IMR-90 (cell line): ENCODE measurements around the gene EXOSC1. TPM values are rescaled to one million over a fixed set of nuclear protein-coding genes. Genes with fewer than 3 reads are reported as not detected.

Experiments used
- ATAC-seq: fragments of 200-7000 bp; cut with Tn5 transposase; 2 replicates; pipeline ENCODE4 v1.9.1; 2020; ENCODE audit warnings: low read depth, mild to moderate bottlenecking, moderate library complexity
- BruUV-seq: library from RNA; stranded (reverse); fragments of 400-500 nt; replicated peaks from 2 replicates; lab custom pipeline; 2021; lab: Mats Ljungman, UMichigan
- CTCF ChIA-PET: fragments of 300-600 bp; formaldehyde crosslinking; extraction: SDS; loops from one replicate; lab custom pipeline; 2021; ENCODE audit warnings: antibody characterized with exemption; lab: Yijun Ruan, JAX
- POLR2A ChIA-PET: fragments of 300-600 bp; sonication (Branson Sonifier 250); formaldehyde crosslinking; loops from one replicate; lab custom pipeline; 2022; ENCODE audit warnings: antibody characterized with exemption; ENCODE audit not compliant: unreplicated experiment; lab: Charles Lee
- DNase-seq: peaks from one replicate; pipeline ENCODE4 v3.0.0; 2013
- H2AFZ ChIP-seq: replicated peaks from 2 replicates; pipeline ENCODE3; 2013; ENCODE audit warnings: low read length, mild to moderate bottlenecking; ENCODE audit not compliant: poor library complexity
- H2AK5ac ChIP-seq: 2 replicates; pipeline ENCODE4 v1.6.1; 2013; ENCODE audit warnings: low read depth, low read length, inconsistent platforms
- H2AK9ac ChIP-seq: replicated peaks from 2 replicates; pipeline ENCODE3; 2013; ENCODE audit warnings: mild to moderate bottlenecking, low read depth, low read length, moderate library complexity; ENCODE audit not compliant: poor library complexity
- H2BK120ac ChIP-seq: 2 replicates; pipeline ENCODE4 v1.6.1; 2013; ENCODE audit warnings: low read depth, low read length, inconsistent platforms
- H2BK15ac ChIP-seq: 3 replicates; pipeline ENCODE4 v1.6.1; 2013; ENCODE audit warnings: low read depth, low read length, inconsistent platforms
- H2BK20ac ChIP-seq: 2 replicates; pipeline ENCODE4 v1.6.1; 2013; ENCODE audit warnings: low read depth, mild to moderate bottlenecking, inconsistent platforms, low read length, moderate library complexity
- H2BK5ac ChIP-seq: 2 replicates; pipeline ENCODE4 v1.6.1; 2013; ENCODE audit warnings: mild to moderate bottlenecking, low read depth, low read length, inconsistent platforms; ENCODE audit not compliant: poor library complexity, severe bottlenecking
- H3K14ac ChIP-seq: replicated peaks from 2 replicates; pipeline ENCODE4 v1.6.1; 2013; ENCODE audit warnings: low read depth, low read length, inconsistent platforms
- H3K18ac ChIP-seq: 2 replicates; pipeline ENCODE4 v1.6.1; 2013; ENCODE audit warnings: low read depth, low read length, control low read depth
- H3K23ac ChIP-seq: 2 replicates; pipeline ENCODE4 v1.6.1; 2013; ENCODE audit warnings: low read depth, low read length, inconsistent platforms
- H3K27ac ChIP-seq: 2 replicates; pipeline ENCODE4 v1.5.1; 2013; ENCODE audit warnings: mild to moderate bottlenecking, control low read depth, low read length; ENCODE audit not compliant: insufficient read depth
- H3K27me3 ChIP-seq: 2 replicates; pipeline ENCODE4 v1.6.1; 2013; ENCODE audit warnings: low read length; ENCODE audit not compliant: control insufficient read depth, insufficient read depth
- H3K36me3 ChIP-seq: 2 replicates; pipeline ENCODE4 v1.6.1; 2013; ENCODE audit warnings: low read length, mixed read lengths; ENCODE audit not compliant: control insufficient read depth, insufficient read depth
- H3K4ac ChIP-seq: 2 replicates; pipeline ENCODE4 v1.6.1; 2013; ENCODE audit warnings: low read depth, low read length, inconsistent platforms
- H3K4me1 ChIP-seq: 2 replicates; pipeline ENCODE4 v1.6.1; 2013; ENCODE audit warnings: low read length, mixed read lengths; ENCODE audit not compliant: control insufficient read depth, insufficient read depth
- H3K4me2 ChIP-seq: 2 replicates; pipeline ENCODE4 v1.6.1; 2013; ENCODE audit warnings: low read depth, mild to moderate bottlenecking, control low read depth, low read length, moderate library complexity
- H3K4me3 ChIP-seq: 2 replicates; pipeline ENCODE4 v1.5.1; 2013; ENCODE audit warnings: low read depth, mild to moderate bottlenecking, control low read depth, low read length, moderate library complexity; ENCODE audit not compliant: insufficient read depth
- H3K56ac ChIP-seq: 2 replicates; pipeline ENCODE4 v1.6.1; 2013; ENCODE audit warnings: low read length, inconsistent platforms; ENCODE audit not compliant: insufficient read depth; ENCODE audit errors: extremely low read depth
- H3K79me1 ChIP-seq, 2 experiments: 2 replicates each; pipeline ENCODE4 v1.6.1; 2013; ENCODE audit warnings: low read length in 2 of 2, inconsistent platforms in 1 of 2, low read depth in 1 of 2
- H3K9ac ChIP-seq: 2 replicates; pipeline ENCODE4 v1.6.1; 2013; ENCODE audit warnings: low read depth, low read length, control low read depth
- H3K9me1 ChIP-seq: 2 replicates; pipeline ENCODE4 v1.6.1; 2013; ENCODE audit warnings: low read length, inconsistent platforms; ENCODE audit not compliant: insufficient read depth
- H3K9me3 ChIP-seq: 2 replicates; pipeline ENCODE4 v1.6.1; 2013; ENCODE audit warnings: low read length; ENCODE audit not compliant: control insufficient read depth, insufficient read depth
- H4K20me1 ChIP-seq: 2 replicates; pipeline ENCODE4 v1.6.1; 2013; ENCODE audit warnings: low read length, inconsistent platforms; ENCODE audit not compliant: insufficient read depth
- H4K5ac ChIP-seq: 2 replicates; pipeline ENCODE4 v1.6.1; 2013; ENCODE audit warnings: mild to moderate bottlenecking, low read depth, low read length, control low read depth
- H4K8ac ChIP-seq, 2 experiments: 2 replicates each; pipeline ENCODE4 v1.6.1; 2013; ENCODE audit warnings: low read depth in 2 of 2, low read length in 2 of 2, control low read depth in 1 of 2, inconsistent platforms in 1 of 2
- H4K91ac ChIP-seq: 2 replicates; pipeline ENCODE4 v1.6.1; 2013; ENCODE audit warnings: low read depth, low read length, inconsistent platforms; ENCODE audit not compliant: insufficient read depth
- BHLHE40 ChIP-seq: fragments of 150-350 bp; IDR thresholded peaks from 2 replicates; pipeline ENCODE4 v1.6.1; 2016; ENCODE audit warnings: mild to moderate bottlenecking, low read depth, low read length
- CEBPB ChIP-seq: IDR thresholded peaks from 2 replicates; pipeline ENCODE4 v1.6.1; 2012; ENCODE audit warnings: low read depth, low read length, improper control_type of control experiment
- CHD1 ChIP-seq: IDR thresholded peaks from 2 replicates; pipeline ENCODE4 v1.6.1; 2012; ENCODE audit warnings: low read depth, low read length, improper control_type of control experiment
- CTCF ChIP-seq: conservative IDR thresholded peaks from 2 replicates; pipeline ENCODE4 v1.5.1; 2012; ENCODE audit warnings: mild to moderate bottlenecking, low read depth, low read length, improper control_type of control experiment
- ELK1 ChIP-seq: fragments of 150-350 bp; IDR thresholded peaks from 2 replicates; pipeline ENCODE4 v1.6.1; 2016; ENCODE audit warnings: low read depth, mild to moderate bottlenecking, low read length, moderate library complexity, borderline replicate concordance
- FOS ChIP-seq: fragments of 150-350 bp; IDR thresholded peaks from 2 replicates; pipeline ENCODE4 v1.6.1; 2016; ENCODE audit warnings: low read depth, low read length
- MAFK ChIP-seq: IDR thresholded peaks from 2 replicates; pipeline ENCODE4 v1.6.1; 2012; ENCODE audit warnings: low read depth, low read length, improper control_type of control experiment
- MXI1 ChIP-seq: IDR thresholded peaks from 2 replicates; pipeline ENCODE4 v1.6.1; 2012; ENCODE audit warnings: low read depth, mild to moderate bottlenecking, low read length, moderate library complexity, borderline replicate concordance
- NFE2L2 ChIP-seq: fragments of 150-350 bp; IDR thresholded peaks from 2 replicates; pipeline ENCODE4 v1.6.1; 2016; ENCODE audit warnings: low read depth, mild to moderate bottlenecking, low read length
- POLR2A ChIP-seq: IDR thresholded peaks from 2 replicates; pipeline ENCODE4 v1.6.1; 2012; ENCODE audit warnings: mild to moderate bottlenecking, low read depth, low read length
- RAD21 ChIP-seq: IDR thresholded peaks from 2 replicates; pipeline ENCODE4 v1.6.1; 2012; ENCODE audit warnings: low read length, improper control_type of control experiment
- RCOR1 ChIP-seq: IDR thresholded peaks from 2 replicates; pipeline ENCODE4 v1.6.1; 2012; ENCODE audit warnings: mild to moderate bottlenecking, low read length, improper control_type of control experiment; ENCODE audit not compliant: insufficient replicate concordance
- RFX5 ChIP-seq: IDR thresholded peaks from 2 replicates; pipeline ENCODE4 v1.8.0; 2012; ENCODE audit warnings: low read depth, mild to moderate bottlenecking, low read length, moderate library complexity
- SMC3 ChIP-seq: fragments of 150-350 bp; IDR thresholded peaks from 2 replicates; pipeline ENCODE4 v1.6.1; 2016; ENCODE audit warnings: low read depth, mild to moderate bottlenecking, antibody characterized with exemption, low read length, moderate library complexity
- USF2 ChIP-seq: fragments of 150-350 bp; IDR thresholded peaks from 2 replicates; pipeline ENCODE4 v1.6.1; 2017; ENCODE audit warnings: mild to moderate bottlenecking, antibody characterized with exemption, low read length, low read depth
- WGBS, 2 experiments: methylation state at CpG; one replicate each; pipeline versions ENCODE4 v1.1.5 to v1.1.7; 2013; ENCODE audit warnings: missing lambda C conversion rate in 2 of 2; ENCODE audit not compliant: insufficient read length in 1 of 2; ENCODE audit errors: extremely low coverage in 2 of 2; 5-methylcytosine and 5-hydroxymethylcytosine counted together
- dilution Hi-C: fragments of 300-500 bp; cut with HindIII; formaldehyde crosslinking; loops from one replicate; pipeline ENCODE4 v1.14.3; 2018; ENCODE audit warnings: low sequenced_read_pairs; ENCODE audit not compliant: unreplicated experiment
- in situ Hi-C: fragments of 300-500 bp; cut with MboI; formaldehyde crosslinking; loops from 3 replicates; pipeline ENCODE4 v1.14.3; 2019; ENCODE audit warnings: low sequenced_read_pairs, inconsistent platforms, mixed read lengths
- intact Hi-C: fragments of 100-400 bp; cut with micrococcal nuclease; formaldehyde crosslinking; loops from 2 replicates; pipeline ENCODE4 v1.10.0; 2022
- polyA plus RNA-seq, 3 experiments: library from polyadenylated mRNA; depleted of rRNA; stranded (reverse); fragments of >200 nt; gene quantifications; 2 replicates each; pipeline ENCODE4 v1.2.3, GENCODE V29; 2012; ENCODE audit warnings: low replicate concordance in 1 of 3
- total RNA-seq: library from RNA; depleted of rRNA; stranded (reverse); fragments of >200 nt; gene quantifications from 2 replicates; pipeline ENCODE4 v1.2.3, GENCODE V29; 2012

The EXOSC1 gene
- total and polyA plus RNA-seq, 2 of the 4 experiments (the other 2 are of a cell fraction), result 49.7 to 51.6 TPM

- dilution Hi-C loops, result no loop called here
- in situ Hi-C loops, result no loop called here
- no peak overlapping the region for H3K27ac ChIP-seq
- peak; percentile 53 for TF ChIP-seq RAD21
- TF ChIP-seq CHD1, result no peak
- 0 out of 2 replicates have a peak, but pooled peaks have one; percentile 1 for TF ChIP-seq CEBPB
- TF ChIP-seq USF2, result no peak
- no peak for TF ChIP-seq FOS
- TF ChIP-seq POLR2A, result no peak
- peak; percentile 69 for TF ChIP-seq CTCF
- TF ChIP-seq MAFK, result no peak
- no peak for TF ChIP-seq MXI1
- TF ChIP-seq NFE2L2, result no peak
- TF ChIP-seq BHLHE40, result no peak
- TF ChIP-seq ELK1, result no peak
- peak; percentile 61 for TF ChIP-seq RCOR1
- no peak for TF ChIP-seq RFX5
- TF ChIP-seq SMC3, result peak; percentile 60
These were observed 38.4 kb downstream of the EXOSC1 start for GRCh38 chr10:97407211-97407951.

More at GRCh38 chr10:97407211-97407951, 38.4 kb downstream of the EXOSC1 start:
- H3K9ac ChIP-seq, result no peak overlapping the region
- no peaks in the 10 kb centered on the region; a peak in 1 of 4 replicates for H3K79me1 ChIP-seq
- H4K91ac ChIP-seq, result no peak overlapping the region
- H3K4ac ChIP-seq, result no peak overlapping the region
- H2BK5ac ChIP-seq, result no peak overlapping the region
- BruUV-seq, result no TSS peak
- H2BK15ac ChIP-seq, result no peak overlapping the region
- no peak overlapping the region for H3K4me2 ChIP-seq
- no peak overlapping the region for H4K5ac ChIP-seq
- H2AK9ac ChIP-seq, result peak overlapping the region; percentile 60
- no peaks in the 10 kb centered on the region for H4K20me1 ChIP-seq
- H3K23ac ChIP-seq, result no peak overlapping the region
- no peak overlapping the region for H4K8ac ChIP-seq
- WGBS, 2 experiments, result 3% methylated on average over 6 of the region's 10 CpGs; no CpG with 5 or more reads in 1 of the 2 experiments
- H3K14ac ChIP-seq, result no peak overlapping the region
- H2BK20ac ChIP-seq, result no peak overlapping the region
- ChIA-PET CTCF (no interaction called here), POLR2A (no interaction called here)
- H3K9me3 ChIP-seq, result no peaks in the 10 kb centered on the region
- no peaks in the 10 kb centered on the region for H3K36me3 ChIP-seq
- H3K9me1 ChIP-seq, result no peaks in the 10 kb centered on the region
- no peak overlapping the region for H3K4me3 ChIP-seq
- no peak overlapping the region for H3K56ac ChIP-seq
- H2AK5ac ChIP-seq, result no peak overlapping the region
- no peak overlapping the region for H2BK120ac ChIP-seq
- H3K18ac ChIP-seq, result no peak overlapping the region
- intact Hi-C loops, result loop anchor here (1.0 to 5.0 kb wide), 5 partner anchors 20 to 324 kb away; partner anchors contain the start of genes EXOSC1 and ZDHHC16
- H3K27me3 ChIP-seq, result no peaks in the 10 kb centered on the region
- ATAC-seq, result peak; percentile 99
- DNase-seq, result peak; percentile 78
- H3K4me1 ChIP-seq, result no peaks in the 10 kb centered on the region
- peak overlapping the region; percentile 89 for H2AFZ ChIP-seq
